HEK293T (cell line): Measurements from ENCODE around the gene RRM1.

Source experiments
- CTCF ChIA-PET: fragments of 350-600 bp; formaldehyde crosslinking; extraction: SDS; loops from one replicate; lab custom pipeline; 2021; ENCODE audit warnings: antibody characterized with exemption, inconsistent platforms; lab: Yijun Ruan, JAX
- POLR2A ChIA-PET: fragments of 350-600 bp; formaldehyde crosslinking; extraction: SDS; loops from one replicate; lab custom pipeline; 2020; ENCODE audit warnings: antibody characterized with exemption, inconsistent platforms; lab: Yijun Ruan, JAX
- DNase-seq: peaks from one replicate; pipeline ENCODE4 v3.0.0; 2012; ENCODE audit warnings: mixed read lengths; ENCODE audit errors: extremely low spot score
- ARNT ChIP-seq: fragments of 450-650 bp; IDR thresholded peaks from 2 replicates; pipeline ENCODE4 v1.6.1; 2017; ENCODE audit warnings: mild to moderate bottlenecking
- BHLHE40 ChIP-seq: fragments of 450-650 bp; IDR thresholded peaks from 2 replicates; pipeline ENCODE4 v1.6.1; 2016; ENCODE audit warnings: mild to moderate bottlenecking, moderate library complexity, borderline replicate concordance
- CTBP1 ChIP-seq: fragments of 450-650 bp; IDR thresholded peaks from 2 replicates; pipeline ENCODE4 v1.6.1; 2016; ENCODE audit warnings: borderline replicate concordance
- ELF4 ChIP-seq: fragments of 450-650 bp; IDR thresholded peaks from 2 replicates; pipeline ENCODE4 v1.6.1; 2017; ENCODE audit warnings: antibody characterized with exemption
- FOXA1 ChIP-seq: fragments of 450-650 bp; IDR thresholded peaks from 2 replicates; pipeline ENCODE4 v1.6.1; 2016; ENCODE audit warnings: mild to moderate bottlenecking
- FOXK2 ChIP-seq: fragments of 450-650 bp; IDR thresholded peaks from 2 replicates; pipeline ENCODE4 v1.6.1; 2016; ENCODE audit warnings: mild to moderate bottlenecking
- FOXM1 ChIP-seq: fragments of 450-650 bp; IDR thresholded peaks from 2 replicates; pipeline ENCODE4 v1.6.1; 2017; ENCODE audit warnings: mild to moderate bottlenecking, borderline replicate concordance
- HDGF ChIP-seq: fragments of 450-650 bp; IDR thresholded peaks from 2 replicates; pipeline ENCODE4 v1.6.1; 2017; ENCODE audit warnings: antibody characterized with exemption, borderline replicate concordance
- L3MBTL2 ChIP-seq: fragments of 450-650 bp; conservative IDR thresholded peaks from 2 replicates; pipeline ENCODE4 v1.6.1; 2016; ENCODE audit warnings: mild to moderate bottlenecking
- LEF1 ChIP-seq: fragments of 450-650 bp; IDR thresholded peaks from 2 replicates; pipeline ENCODE4 v1.6.1; 2017; ENCODE audit warnings: mild to moderate bottlenecking, borderline replicate concordance
- NFRKB ChIP-seq: fragments of 450-650 bp; IDR thresholded peaks from 2 replicates; pipeline ENCODE4 v1.6.1; 2016; ENCODE audit warnings: mild to moderate bottlenecking, moderate library complexity
- SP1 ChIP-seq: fragments of 450-650 bp; IDR thresholded peaks from 2 replicates; pipeline ENCODE4 v1.6.1; 2017
- SUZ12 ChIP-seq: fragments of 450-650 bp; IDR thresholded peaks from 2 replicates; pipeline ENCODE4 v1.6.1; 2016; ENCODE audit warnings: mild to moderate bottlenecking
- TARDBP ChIP-seq: fragments of 450-650 bp; IDR thresholded peaks from 2 replicates; pipeline ENCODE4 v1.6.1; 2016
- ZNF384 ChIP-seq: fragments of 450-650 bp; IDR thresholded peaks from 2 replicates; pipeline ENCODE4 v1.6.1; 2016
- TF ChIP-seq, protein P1 (sequence below): fragments of 450-650 bp; IDR thresholded peaks from 2 replicates; pipeline ENCODE4 v1.6.1; 2016

RRM1 gene

DNA sequence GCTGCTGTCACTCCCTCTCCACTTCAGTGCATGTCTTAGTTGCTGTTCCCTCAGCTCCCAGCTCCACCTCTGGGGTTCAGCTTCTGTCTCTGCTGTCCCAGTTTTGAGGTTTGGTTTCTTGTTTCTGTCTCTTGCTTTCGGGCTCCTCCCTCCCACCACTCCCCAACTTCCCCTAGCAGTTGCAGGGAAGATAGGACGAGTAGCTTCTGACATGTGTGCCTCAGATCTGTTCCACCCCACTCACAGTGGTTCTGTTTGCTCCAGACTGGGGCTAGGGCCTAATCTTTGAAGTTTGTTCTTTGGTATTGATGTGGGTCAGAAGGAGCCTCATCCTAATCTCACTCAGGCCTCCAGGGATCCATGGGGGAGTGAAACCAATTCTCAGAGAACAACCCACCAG, 2.6 kb upstream of the RRM1 start:
- DNase-seq: no peak
- CTCF ChIA-PET: no interaction called here
- POLR2A ChIA-PET: no interaction called here
- TF ChIP-seq, protein P1, sequence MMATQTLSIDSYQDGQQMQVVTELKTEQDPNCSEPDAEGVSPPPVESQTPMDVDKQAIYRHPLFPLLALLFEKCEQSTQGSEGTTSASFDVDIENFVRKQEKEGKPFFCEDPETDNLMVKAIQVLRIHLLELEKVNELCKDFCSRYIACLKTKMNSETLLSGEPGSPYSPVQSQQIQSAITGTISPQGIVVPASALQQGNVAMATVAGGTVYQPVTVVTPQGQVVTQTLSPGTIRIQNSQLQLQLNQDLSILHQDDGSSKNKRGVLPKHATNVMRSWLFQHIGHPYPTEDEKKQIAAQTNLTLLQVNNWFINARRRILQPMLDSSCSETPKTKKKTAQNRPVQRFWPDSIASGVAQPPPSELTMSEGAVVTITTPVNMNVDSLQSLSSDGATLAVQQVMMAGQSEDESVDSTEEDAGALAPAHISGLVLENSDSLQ: no peak
- TF ChIP-seq BHLHE40 (no peak), ZNF384 (no peak), TARDBP (no peak), L3MBTL2 (no peak), CTBP1 (no peak)

GRCh38 chr11:4093519-4094347, 866 bp upstream of the RRM1 start:
- ChIA-PET CTCF (no interaction called here), POLR2A (no interaction called here)
- DNase-seq: no peak
- TF ChIP-seq ELF4 (no peak), LEF1 (no peak)

DNA sequence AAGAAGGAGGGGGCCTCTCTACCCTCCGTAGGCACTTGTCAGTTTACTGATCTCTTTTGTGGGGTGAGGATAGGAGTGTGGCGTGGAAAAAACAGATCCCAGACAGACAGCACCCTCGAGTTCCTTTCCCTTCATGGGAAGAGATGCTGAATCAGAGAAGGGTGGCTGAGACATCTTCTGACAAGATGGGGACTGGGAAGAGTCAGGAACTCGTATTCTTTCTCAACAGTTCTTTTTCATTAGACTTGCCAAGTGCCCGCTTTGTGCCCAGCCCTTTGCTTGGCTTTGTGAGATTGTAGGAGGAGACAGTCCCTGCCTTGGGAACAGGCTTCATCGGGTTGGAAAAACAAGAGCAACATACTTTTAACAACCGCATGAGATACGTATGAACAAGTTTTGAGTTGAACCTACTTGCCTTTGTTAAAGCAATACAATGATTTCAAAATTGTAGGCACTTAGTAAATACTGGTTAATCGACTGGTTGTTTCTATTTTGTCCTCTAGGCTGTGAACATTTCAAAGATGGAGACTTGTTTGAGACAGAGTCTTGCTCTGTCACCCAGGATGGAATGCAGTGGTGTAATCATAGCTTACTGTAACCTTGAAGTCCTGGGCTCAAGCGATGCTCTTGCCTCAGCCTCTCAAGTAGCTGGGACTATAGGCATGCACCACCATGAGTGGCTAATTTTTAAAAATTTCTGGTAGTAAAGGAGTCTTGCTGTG, 1.1 kb downstream of the RRM1 start:
- ChIA-PET POLR2A (interaction anchor here (0.9 to 1.1 kb wide), 2 partner anchors 222 to 254 kb away, joined by 3 read pairs; no protein-coding TSS in a partner anchor), CTCF (interaction anchor here (0.6 kb wide), 1 partner anchor 11 kb away, joined by 4 read pairs; no protein-coding TSS in a partner anchor)
- no peak for DNase-seq
- no peak for TF ChIP-seq ELF4
- TF ChIP-seq TARDBP: no peak
- TF ChIP-seq SUZ12: no peak
- TF ChIP-seq ZNF384: no peak
- TF ChIP-seq ARNT: no peak
- TF ChIP-seq SP1: no peak
- TF ChIP-seq, protein P1: no peak
- TF ChIP-seq HDGF: no peak
- no peak for TF ChIP-seq FOXA1
- TF ChIP-seq FOXK2: no peak
- no peak for TF ChIP-seq CTBP1
- TF ChIP-seq L3MBTL2: no peak
- no peak for TF ChIP-seq NFRKB
- no peak for TF ChIP-seq BHLHE40
- no peak for TF ChIP-seq FOXM1
- TF ChIP-seq LEF1: no peak

GRCh38 chr11:4098026-4098621, 3.5 kb downstream of the RRM1 start:
- no peak for TF ChIP-seq SP1
- TF ChIP-seq TARDBP: no peak
- no peak for TF ChIP-seq CTBP1
- TF ChIP-seq LEF1: no peak
- TF ChIP-seq L3MBTL2: no peak
- TF ChIP-seq HDGF: no peak
- TF ChIP-seq, protein P1: no peak
- no peak for TF ChIP-seq FOXM1
- TF ChIP-seq FOXA1: no peak
- TF ChIP-seq NFRKB: no peak
- TF ChIP-seq FOXK2: no peak
- no peak for TF ChIP-seq BHLHE40
- no peak for TF ChIP-seq ARNT
- no peak for TF ChIP-seq ZNF384
- ChIA-PET CTCF (no interaction called here), POLR2A (no interaction called here)

DNA sequence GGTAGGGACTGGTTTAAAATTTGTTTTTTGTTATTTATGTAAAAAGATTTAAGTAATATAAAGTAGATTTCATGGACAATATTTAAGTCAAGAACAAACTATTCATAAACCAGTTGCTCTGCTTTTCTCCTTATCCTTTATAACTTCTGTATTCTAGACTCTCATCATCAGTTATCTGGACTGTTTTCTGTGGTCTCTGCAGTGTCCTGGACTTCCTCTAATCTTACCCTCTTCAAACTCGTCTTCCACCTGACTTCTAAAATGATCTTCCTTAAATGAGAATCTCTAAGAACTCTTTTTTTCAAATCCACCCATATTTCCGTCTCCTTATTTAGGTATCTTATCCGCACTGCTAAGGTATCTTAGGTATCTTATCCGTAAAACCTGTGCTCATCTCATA, 8.1 kb downstream of the RRM1 start:
- ChIA-PET POLR2A (no interaction called here), CTCF (no interaction called here)
- TF ChIP-seq ELF4: no peak
- TF ChIP-seq BHLHE40: no peak
- no peak for TF ChIP-seq FOXA1
- TF ChIP-seq LEF1: no peak
- no peak for TF ChIP-seq L3MBTL2
- TF ChIP-seq HDGF: no peak
- no peak for TF ChIP-seq CTBP1
- TF ChIP-seq SP1: no peak
- no peak for TF ChIP-seq ZNF384
- DNase-seq: no peak

More at GRCh38 chr11:4098026-4098621, 3.5 kb downstream of the RRM1 start:
- no peak for DNase-seq
